Tracheal epithelial cell (primary cell): ENCODE measurements around the gene EDA2R. TPM values are rescaled to one million over a fixed set of nuclear protein-coding genes. Genes with fewer than 3 reads are reported as not detected.

ENCODE experiments used
- total RNA-seq: library from RNA; depleted of rRNA; stranded (reverse); fragments of >200 nt; gene quantifications from 2 replicates; pipeline ENCODE4 v1.2.1, GENCODE V29; 2014

Gene EDA2R
- total RNA-seq, result 1.5 and 2.9 TPM in 2 replicates

GRCh38 chrX:66638591-66639500 is at the start of gene EDA2R:
EDA2R (minus strand) TSS chrX:66639078; CDS start chrX:66616020, 23,058 bp downstream.

